OCI-LY7 (cell line): ENCODE measurements around the gene GALNT3.

Experiments
- CTCF ChIP-seq: fragments of 200-600 bp; sonication (generic); conservative IDR thresholded peaks from 2 replicates; pipeline ENCODE4 v1.5.1; 2014; ENCODE audit warnings: mild to moderate bottlenecking, antibody characterized with exemption, low read length, moderate library complexity, mixed read lengths
- EZH2phosphoT487 ChIP-seq: fragments of 200-600 bp; sonication (generic); IDR thresholded peaks from 2 replicates; pipeline ENCODE4 v1.6.1; 2018; ENCODE audit warnings: low read depth, borderline replicate concordance, mild to moderate bottlenecking, mixed run types, antibody characterized with exemption, low read length, moderate library complexity, mixed read lengths

GRCh38 chr2:165840333-165840958 lies 46.4 kb upstream of the GALNT3 start:
- TF ChIP-seq CTCF (no peak), EZH2phosphoT487 (no peak)
